ENCODE measurements around the gene POLRMT. TPM values are rescaled to one million over a fixed set of nuclear protein-coding genes. Genes with fewer than 3 reads are reported as not detected.

Gene POLRMT
- total RNA-seq, 1 experiment from 2014 or later, result 104 TPM

DNA sequence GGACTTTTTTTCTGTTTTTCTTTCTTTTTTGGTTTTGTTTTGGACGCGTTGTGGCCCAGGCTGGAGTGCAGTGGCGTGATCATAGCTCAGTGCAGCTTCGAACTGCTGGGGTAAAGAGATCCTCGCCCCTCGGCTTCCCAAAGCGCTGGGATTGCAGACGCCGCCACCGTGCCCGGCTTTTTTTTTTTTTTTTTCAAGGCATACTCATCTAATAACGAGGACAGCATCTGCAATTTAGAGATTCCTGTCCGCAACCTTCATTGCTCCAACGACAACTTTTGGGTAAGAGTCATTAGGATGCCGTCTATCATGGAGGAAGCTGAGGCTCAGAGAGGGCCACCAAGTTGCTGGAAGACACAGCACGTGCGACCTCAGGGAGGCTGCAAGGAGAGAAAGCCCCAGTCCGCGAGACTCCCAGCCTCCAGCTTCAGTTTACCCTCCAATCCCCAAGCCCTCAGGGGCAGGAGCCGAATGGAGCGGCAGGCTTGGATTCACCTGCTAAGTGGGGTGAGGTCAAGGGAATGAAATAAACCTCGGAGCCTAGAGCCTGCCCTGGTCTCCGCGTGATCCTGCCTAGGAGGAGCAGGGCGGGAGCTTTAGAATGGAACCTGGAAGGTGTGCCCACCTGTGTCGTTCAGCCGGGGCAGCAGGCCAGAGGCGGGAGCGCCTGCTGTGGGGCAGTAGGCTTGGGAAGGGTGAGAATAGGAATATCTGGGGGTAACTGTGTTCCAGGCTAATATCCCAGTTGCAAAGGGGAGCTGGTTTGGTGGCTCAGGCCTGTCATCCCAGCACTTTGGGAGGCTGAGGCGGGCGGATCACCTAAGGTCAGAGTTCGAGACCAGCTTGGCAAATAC, 676 bp upstream of the POLRMT start:
- Histone ChIP-seq H3K9me3 (ENCODE audit: control insufficient read depth, low read depth, low read length) (no peaks in the 10 kb centered on the region), H2BK15ac (ENCODE audit: low read depth, low read length) (no peak overlapping the region), H2AK5ac (ENCODE audit: insufficient read length, low read length) (no peak overlapping the region), H4K91ac (ENCODE audit: insufficient read length, low read depth, low read length) (no peak overlapping the region), H3K18ac (ENCODE audit: insufficient read length, low read depth, low read length) (no peak overlapping the region), H2BK20ac (ENCODE audit: low read depth, low read length, poor library complexity, severe bottlenecking) (no peak overlapping the region), H3K23me2 (ENCODE audit: insufficient read length, low read depth, low read length, poor library complexity, severe bottlenecking) (peaks cover 7% of the 10 kb centered on the region), H3K56ac (ENCODE audit: insufficient read length, low read depth, low read length) (no peak overlapping the region), H4K8ac (replicated peaks; ENCODE audit: insufficient read length, low read depth, low read length) (no peak overlapping the region), H2AFZ (ENCODE audit: low read length) (peak overlapping the region; percentile 41), H3K79me1 (ENCODE audit: insufficient read depth, low read depth, low read length, poor library complexity, severe bottlenecking) (peaks cover 5% of the 10 kb centered on the region), H4K5ac (ENCODE audit: insufficient read length, low read depth, low read length) (no peak overlapping the region), H3K4ac (ENCODE audit: low read depth, low read length) (no peak overlapping the region), H3K23ac (ENCODE audit: insufficient read length, low read depth, low read length) (no peak overlapping the region), H4K20me1 (ENCODE audit: control insufficient read depth, insufficient read depth, insufficient read length) (peaks cover 4% of the 10 kb centered on the region), H3K9ac (ENCODE audit: extremely low read depth, insufficient read length, low read length) (peak overlapping the region; percentile 90), H3K4me2 (ENCODE audit: insufficient read depth, insufficient read length, low read length) (peak overlapping the region; percentile 90), H2BK5ac (ENCODE audit: insufficient read length, low read length) (no peak overlapping the region), H3K27me3 (ENCODE audit: insufficient read depth, low read length) (no peaks in the 10 kb centered on the region; the same call in 1 of the 2 replicates), H3T11ph (ENCODE audit: low read length) (no peak overlapping the region), H3K14ac (ENCODE audit: insufficient read depth, low read length) (no peak overlapping the region), H2BK12ac (ENCODE audit: insufficient read length, low read depth, low read length) (no peak overlapping the region), H3K4me1 (ENCODE audit: insufficient read depth, low read length) (no peaks in the 10 kb centered on the region; the same call in 1 of the 2 replicates), H3K79me2 (ENCODE audit: insufficient read depth, low read length) (no peaks in the 10 kb centered on the region), H3K27ac (ENCODE audit: insufficient read length, low read depth, low read length) (no peak overlapping the region), H2BK120ac (ENCODE audit: low read depth, low read length, poor library complexity, severe bottlenecking) (peak overlapping the region; percentile 28)
- Mint-ChIP-seq H3K27ac (peak overlapping the region; percentile 53 to 98 (median 92); a peak in 5 of 7 replicates), H3K9me3 (peaks cover 0 to 3% of the 10 kb centered on the region in 2 experiments; a peak in 1 of 5 replicates), H3K4me3 (peak overlapping the region; percentile 96 to 99), H3K4me1 (peaks cover 6 to 14% of the 10 kb centered on the region in 2 experiments), H3K27me3 (ENCODE audit: low read depth) (peaks cover 23% of the 10 kb centered on the region), H3K36me3 (ENCODE audit: insufficient read depth in 1 of 3, low read depth in 3 of 3) (peaks cover 13 to 23% (median 16%) of the 10 kb centered on the region in 3 experiments; a peak in 6 of 7 replicates)
- TF ChIP-seq, protein P1, sequence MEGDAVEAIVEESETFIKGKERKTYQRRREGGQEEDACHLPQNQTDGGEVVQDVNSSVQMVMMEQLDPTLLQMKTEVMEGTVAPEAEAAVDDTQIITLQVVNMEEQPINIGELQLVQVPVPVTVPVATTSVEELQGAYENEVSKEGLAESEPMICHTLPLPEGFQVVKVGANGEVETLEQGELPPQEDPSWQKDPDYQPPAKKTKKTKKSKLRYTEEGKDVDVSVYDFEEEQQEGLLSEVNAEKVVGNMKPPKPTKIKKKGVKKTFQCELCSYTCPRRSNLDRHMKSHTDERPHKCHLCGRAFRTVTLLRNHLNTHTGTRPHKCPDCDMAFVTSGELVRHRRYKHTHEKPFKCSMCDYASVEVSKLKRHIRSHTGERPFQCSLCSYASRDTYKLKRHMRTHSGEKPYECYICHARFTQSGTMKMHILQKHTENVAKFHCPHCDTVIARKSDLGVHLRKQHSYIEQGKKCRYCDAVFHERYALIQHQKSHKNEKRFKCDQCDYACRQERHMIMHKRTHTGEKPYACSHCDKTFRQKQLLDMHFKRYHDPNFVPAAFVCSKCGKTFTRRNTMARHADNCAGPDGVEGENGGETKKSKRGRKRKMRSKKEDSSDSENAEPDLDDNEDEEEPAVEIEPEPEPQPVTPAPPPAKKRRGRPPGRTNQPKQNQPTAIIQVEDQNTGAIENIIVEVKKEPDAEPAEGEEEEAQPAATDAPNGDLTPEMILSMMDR (conservative IDR thresholded peaks at IDR 0.05), result no peak
- DNase-seq, result no peak
- no CpG with 5 or more reads among the region's 32 CpGs for WGBS (ENCODE audit: extremely low coverage, insufficient read length, low lambda C conversion rate)
